ENCODE measurements around the gene GAPDH. TPM values are rescaled to one million over a fixed set of nuclear protein-coding genes. Genes with fewer than 3 reads are reported as not detected.
"Not testable (repeated sequence)": the region's sequence is repeated elsewhere in the genome, so short reads cannot be mapped to it uniquely, and the experiment has no call there.

The GAPDH gene
- total RNA-seq, 1 donor from 2014 or later = 2,297 TPM

- not testable (repeated sequence) for DNase-seq (ENCODE audit: extremely low spot score in 2 of 2); H3K4me3 ChIP-seq; H3K27me3 ChIP-seq; H3K9me3 ChIP-seq
- H3K4me1 ChIP-seq = peaks cover 61% of the 10 kb centered on the region
- peaks cover 0 to 32% of the 10 kb centered on the region in 2 donors for H3K36me3 ChIP-seq
- H3K27ac ChIP-seq = peak overlapping the region; percentile 54
- intact Hi-C loops (cut with DNase I) = loop anchor here (5.0 kb wide), 1 partner anchor 115 kb away; no protein-coding TSS in a partner anchor
- peak; percentile 66 to 82 (median 77) for TF ChIP-seq CTCF (IDR thresholded peaks at IDR 0.05)
- peak in 1 of 2 donors; percentile 41 for TF ChIP-seq POLR2AphosphoS5 (IDR thresholded peaks at IDR 0.05; ENCODE audit: insufficient read depth in 1 of 2, low read depth in 1 of 2)
These were observed 3.5 kb downstream of the GAPDH start for GRCh38 chr12:6537580-6538419.

- DNase-seq (ENCODE audit: extremely low spot score in 2 of 2) = no peak
- TF ChIP-seq POLR2AphosphoS5 (IDR thresholded peaks at IDR 0.05; ENCODE audit: insufficient read depth in 1 of 2, low read depth in 1 of 2) (no peak), CTCF (IDR thresholded peaks at IDR 0.05) (no peak), POLR2A (IDR thresholded peaks at IDR 0.05) (no peak)
- Histone ChIP-seq H3K27me3 (no peaks in the 10 kb centered on the region), H3K36me3 (peaks cover 0 to 32% of the 10 kb centered on the region in 2 donors), H3K9me3 (no peaks in the 10 kb centered on the region), H3K4me3 (no peak overlapping the region), H3K27ac (peak overlapping the region; percentile 54), H3K4me1 (peaks cover 52% of the 10 kb centered on the region)
- intact Hi-C loops (cut with DNase I) = loop anchor here (5.0 kb wide), 1 partner anchor 116 kb away; no protein-coding TSS in a partner anchor
These were observed 4.3 kb downstream of the GAPDH start for GRCh38 chr12:6538420-6539313.

- Histone ChIP-seq H3K9me3 (no peaks in the 10 kb centered on the region), H3K4me3 (no peak overlapping the region), H3K27ac (peak overlapping the region; percentile 82), H3K27me3 (no peaks in the 10 kb centered on the region), H3K4me1 (peaks cover 48% of the 10 kb centered on the region), H3K36me3 (peaks cover 0 to 36% of the 10 kb centered on the region in 2 donors)
- intact Hi-C loops (cut with DNase I) = loop anchor here (5.0 kb wide), 1 partner anchor 117 kb away; no protein-coding TSS in a partner anchor
- DNase-seq (ENCODE audit: extremely low spot score in 2 of 2) = no peak
- TF ChIP-seq POLR2A (IDR thresholded peaks at IDR 0.05) (no peak), POLR2AphosphoS5 (IDR thresholded peaks at IDR 0.05; ENCODE audit: insufficient read depth in 1 of 2, low read depth in 1 of 2) (no peak), CTCF (IDR thresholded peaks at IDR 0.05) (no peak)
These were observed 5.0 kb downstream of the GAPDH start for GRCh38 chr12:6539314-6539682.

- DNase-seq (ENCODE audit: extremely low spot score in 2 of 2) = no peak
- intact Hi-C loops (cut with DNase I) = loop anchor here (5.0 kb wide), 1 partner anchor 117 kb away; no protein-coding TSS in a partner anchor
- H3K4me3 ChIP-seq = no peak overlapping the region
- peaks cover 0 to 40% of the 10 kb centered on the region in 2 donors for H3K36me3 ChIP-seq
- TF ChIP-seq POLR2A (IDR thresholded peaks at IDR 0.05) = no peak
- no peak for TF ChIP-seq CTCF (IDR thresholded peaks at IDR 0.05)
- TF ChIP-seq POLR2AphosphoS5 (IDR thresholded peaks at IDR 0.05; ENCODE audit: insufficient read depth in 1 of 2, low read depth in 1 of 2) = no peak
- H3K9me3 ChIP-seq = no peaks in the 10 kb centered on the region
- H3K27me3 ChIP-seq = no peaks in the 10 kb centered on the region
- H3K27ac ChIP-seq = peak overlapping the region; percentile 82
- H3K4me1 ChIP-seq = peaks cover 48% of the 10 kb centered on the region
These were observed 5.4 kb downstream of the GAPDH start for GRCh38 chr12:6539707-6540134.
